Loucy (cell line): ENCODE results near the gene PTGDR.

Experiments
- EZH2phosphoT487 ChIP-seq: fragments of 200-600 bp; IDR thresholded peaks from 2 replicates; pipeline ENCODE4 v1.6.1; 2018; ENCODE audit warnings: antibody characterized with exemption, mild to moderate bottlenecking, moderate library complexity, borderline replicate concordance
- TF ChIP-seq, protein P1 (sequence below): fragments of 200-600 bp; sonication (generic); conservative IDR thresholded peaks from 2 replicates; pipeline ENCODE4 v1.5.1; 2014; ENCODE audit warnings: mild to moderate bottlenecking, antibody characterized with exemption, low read length

DNA sequence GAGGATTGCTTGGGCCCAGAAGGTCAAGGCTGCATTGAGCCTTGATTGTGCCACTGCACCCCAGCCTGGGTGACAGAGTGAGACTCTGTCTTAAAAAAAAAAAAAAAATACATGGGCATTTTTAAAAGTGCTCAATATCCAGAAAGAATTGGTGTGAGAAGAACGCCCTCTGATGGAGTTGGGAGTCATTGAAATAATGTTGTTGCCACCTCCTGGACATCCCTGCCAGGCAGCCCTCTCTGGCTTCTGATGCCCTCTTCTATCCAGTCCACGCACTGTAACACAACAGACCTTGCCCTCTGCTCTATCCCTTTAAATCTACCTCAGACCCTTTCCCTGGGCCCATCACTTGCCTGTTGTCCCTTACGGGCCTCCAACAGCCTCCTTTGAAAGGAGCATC, 4.9 kb downstream of the PTGDR start:
- no peak for TF ChIP-seq EZH2phosphoT487
- TF ChIP-seq, protein P1, sequence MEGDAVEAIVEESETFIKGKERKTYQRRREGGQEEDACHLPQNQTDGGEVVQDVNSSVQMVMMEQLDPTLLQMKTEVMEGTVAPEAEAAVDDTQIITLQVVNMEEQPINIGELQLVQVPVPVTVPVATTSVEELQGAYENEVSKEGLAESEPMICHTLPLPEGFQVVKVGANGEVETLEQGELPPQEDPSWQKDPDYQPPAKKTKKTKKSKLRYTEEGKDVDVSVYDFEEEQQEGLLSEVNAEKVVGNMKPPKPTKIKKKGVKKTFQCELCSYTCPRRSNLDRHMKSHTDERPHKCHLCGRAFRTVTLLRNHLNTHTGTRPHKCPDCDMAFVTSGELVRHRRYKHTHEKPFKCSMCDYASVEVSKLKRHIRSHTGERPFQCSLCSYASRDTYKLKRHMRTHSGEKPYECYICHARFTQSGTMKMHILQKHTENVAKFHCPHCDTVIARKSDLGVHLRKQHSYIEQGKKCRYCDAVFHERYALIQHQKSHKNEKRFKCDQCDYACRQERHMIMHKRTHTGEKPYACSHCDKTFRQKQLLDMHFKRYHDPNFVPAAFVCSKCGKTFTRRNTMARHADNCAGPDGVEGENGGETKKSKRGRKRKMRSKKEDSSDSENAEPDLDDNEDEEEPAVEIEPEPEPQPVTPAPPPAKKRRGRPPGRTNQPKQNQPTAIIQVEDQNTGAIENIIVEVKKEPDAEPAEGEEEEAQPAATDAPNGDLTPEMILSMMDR = peak; percentile 79
